ENCODE results near the gene DDR2.

DNA sequence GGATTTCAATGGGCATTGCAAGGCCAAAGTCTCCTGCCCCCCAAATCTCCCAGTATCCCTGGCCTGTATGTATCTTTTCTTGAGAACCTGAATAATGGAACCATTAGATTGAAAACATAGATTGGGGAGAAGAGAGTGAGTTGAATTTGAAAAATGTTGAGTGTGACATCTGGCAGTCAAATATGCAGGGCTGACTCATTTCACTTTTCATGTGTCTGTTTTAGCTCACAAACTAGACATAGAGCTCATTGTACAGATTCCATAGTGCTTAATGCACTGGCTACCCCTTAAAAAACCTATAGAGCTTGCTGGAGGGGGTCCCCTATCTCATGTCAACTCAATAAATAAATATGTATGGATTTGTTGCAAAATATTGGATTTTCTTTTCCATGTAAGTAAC is 30.8 kb downstream of the DDR2 start:
- TF ChIP-seq, protein P1, sequence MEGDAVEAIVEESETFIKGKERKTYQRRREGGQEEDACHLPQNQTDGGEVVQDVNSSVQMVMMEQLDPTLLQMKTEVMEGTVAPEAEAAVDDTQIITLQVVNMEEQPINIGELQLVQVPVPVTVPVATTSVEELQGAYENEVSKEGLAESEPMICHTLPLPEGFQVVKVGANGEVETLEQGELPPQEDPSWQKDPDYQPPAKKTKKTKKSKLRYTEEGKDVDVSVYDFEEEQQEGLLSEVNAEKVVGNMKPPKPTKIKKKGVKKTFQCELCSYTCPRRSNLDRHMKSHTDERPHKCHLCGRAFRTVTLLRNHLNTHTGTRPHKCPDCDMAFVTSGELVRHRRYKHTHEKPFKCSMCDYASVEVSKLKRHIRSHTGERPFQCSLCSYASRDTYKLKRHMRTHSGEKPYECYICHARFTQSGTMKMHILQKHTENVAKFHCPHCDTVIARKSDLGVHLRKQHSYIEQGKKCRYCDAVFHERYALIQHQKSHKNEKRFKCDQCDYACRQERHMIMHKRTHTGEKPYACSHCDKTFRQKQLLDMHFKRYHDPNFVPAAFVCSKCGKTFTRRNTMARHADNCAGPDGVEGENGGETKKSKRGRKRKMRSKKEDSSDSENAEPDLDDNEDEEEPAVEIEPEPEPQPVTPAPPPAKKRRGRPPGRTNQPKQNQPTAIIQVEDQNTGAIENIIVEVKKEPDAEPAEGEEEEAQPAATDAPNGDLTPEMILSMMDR (IDR thresholded peaks at IDR 0.05; ENCODE audit: low read length): no peak
- no peak for TF ChIP-seq EZH2 (optimal IDR thresholded peaks at IDR 0.05; ENCODE audit: low read depth, low read length)
- TF ChIP-seq EZH2phosphoT487 (IDR thresholded peaks at IDR 0.05; ENCODE audit: low read length): no peak
